Measurements from ENCODE around the gene ENTREP3. TPM values are rescaled to one million over a fixed set of nuclear protein-coding genes. Genes with fewer than 3 reads are reported as not detected.
"Not testable (repeated sequence)": the region's sequence is repeated elsewhere in the genome, so short reads cannot be mapped to it uniquely, and the experiment has no call there.

The ENTREP3 gene
- total and polyA plus RNA-seq, 4 donors: 6.0 to 28.7 (median 24.1) TPM

DNA sequence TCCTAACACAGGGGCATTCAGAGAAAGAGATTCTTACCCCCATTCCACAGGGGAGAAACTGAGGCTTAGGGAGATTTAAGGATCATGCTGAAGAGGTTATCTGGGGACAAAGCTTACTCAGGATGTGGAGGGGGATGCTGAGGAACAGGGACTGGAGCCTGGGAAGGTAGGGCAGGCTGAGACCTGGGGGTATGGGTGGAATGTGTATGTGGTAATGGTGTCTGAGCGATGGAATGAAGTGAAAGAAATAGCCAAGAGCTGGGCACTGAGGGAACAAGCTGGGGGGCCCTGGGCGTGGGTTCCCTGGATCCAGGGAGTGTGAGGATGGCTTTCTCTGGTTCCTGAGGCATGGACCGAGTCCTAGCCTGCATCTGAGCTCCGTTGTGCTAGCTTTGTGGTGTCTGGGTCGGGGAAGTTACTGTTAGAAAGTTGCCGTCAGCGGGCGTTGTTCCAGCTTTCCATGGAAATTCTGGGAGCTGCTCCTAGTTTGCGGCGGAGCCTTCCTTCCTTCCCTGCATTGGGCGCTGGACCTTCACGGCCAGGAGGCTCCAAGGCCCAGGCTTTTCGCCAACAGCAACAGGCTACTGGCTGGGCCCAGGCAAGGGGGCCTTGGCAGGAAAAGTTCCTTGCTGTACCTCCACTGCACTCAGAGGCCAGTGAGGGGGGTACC is 43.8 kb downstream of the ENTREP3 start:
- H3K36me3 ChIP-seq (ENCODE audit: control insufficient read depth in 1 of 2, insufficient read depth in 2 of 2, low read length in 1 of 2); H3K27me3 ChIP-seq (ENCODE audit: control insufficient read depth in 1 of 2, insufficient read depth in 2 of 2, low read length in 1 of 2); H3K4me3 ChIP-seq (ENCODE audit: low read length in 2 of 2); ATAC-seq (ENCODE audit: low FRiP score); H3K9me3 ChIP-seq (ENCODE audit: control insufficient read depth, low read length); intact Hi-C loops (cut with DNase I); H3K4me1 ChIP-seq (ENCODE audit: control insufficient read depth in 1 of 2, insufficient read depth in 2 of 2, low read length in 2 of 2): not testable (repeated sequence)
- peak overlapping the region in 1 of 2 donors; percentile 61 for H3K27ac ChIP-seq (ENCODE audit: low read depth in 1 of 2, low read length in 2 of 2)
- peak; percentile 86 to 89 for DNase-seq
- WGBS, 2 donors: 6 to 10% methylated on average over 11 to 13 of the region's 13 CpGs

DNA sequence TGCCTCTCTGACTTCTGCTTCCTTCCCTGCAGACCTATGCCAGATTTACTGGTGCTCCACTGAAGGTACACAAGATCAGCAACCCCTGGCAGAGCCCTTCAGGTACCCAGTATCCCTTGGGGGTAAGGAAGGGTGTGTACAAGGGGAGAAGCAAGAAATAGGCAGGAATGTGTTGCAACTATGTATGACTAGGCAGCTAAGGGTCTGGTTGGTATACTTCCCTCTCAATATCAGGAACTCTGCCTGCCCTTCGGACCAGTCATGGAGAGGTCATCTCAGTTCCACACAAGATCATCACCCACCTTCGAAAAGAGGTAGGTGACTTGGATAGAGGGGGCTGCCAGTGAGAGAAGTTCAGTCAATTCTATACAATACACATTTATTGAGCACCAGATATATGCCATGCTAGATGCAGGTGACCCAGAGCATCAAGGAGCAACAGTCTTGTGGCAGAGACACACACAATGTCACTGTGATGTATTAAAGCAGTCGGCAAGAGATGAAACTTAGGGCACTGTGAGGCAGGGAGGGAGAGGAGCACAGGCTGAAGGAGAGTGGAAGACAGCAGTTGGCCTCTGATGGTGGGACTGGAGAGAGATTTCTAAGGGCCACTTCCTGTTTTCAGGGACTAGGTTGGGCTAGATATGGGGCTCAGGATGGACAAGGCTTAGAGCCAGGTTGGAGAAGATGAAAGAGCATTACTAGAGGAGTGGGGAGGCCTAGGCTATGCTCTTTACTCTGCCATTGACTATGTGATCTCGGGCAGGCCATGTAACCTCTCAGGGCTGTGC is 44.8 kb downstream of the ENTREP3 start:
- intact Hi-C loops (cut with DNase I): no loop called here
- Histone ChIP-seq H3K27me3 (ENCODE audit: control insufficient read depth in 1 of 2, insufficient read depth in 2 of 2, low read length in 1 of 2) (no peaks in the 10 kb centered on the region), H3K4me3 (ENCODE audit: low read length in 2 of 2) (no peak overlapping the region), H3K36me3 (ENCODE audit: control insufficient read depth in 1 of 2, insufficient read depth in 2 of 2, low read length in 1 of 2) (no peaks in the 10 kb centered on the region), H3K4me1 (ENCODE audit: control insufficient read depth in 1 of 2, insufficient read depth in 2 of 2, low read length in 2 of 2) (no peaks in the 10 kb centered on the region), H3K9me3 (ENCODE audit: control insufficient read depth, low read length) (no peaks in the 10 kb centered on the region), H3K27ac (ENCODE audit: low read depth in 1 of 2, low read length in 2 of 2) (peak overlapping the region in 1 of 2 donors; percentile 41)
- ATAC-seq (ENCODE audit: low FRiP score) (no peak), DNase-seq (peak in 1 of 2 donors; percentile 30)
- WGBS, 2 donors: 79 to 82% methylated on average over 4 of the region's 4 CpGs

DNA sequence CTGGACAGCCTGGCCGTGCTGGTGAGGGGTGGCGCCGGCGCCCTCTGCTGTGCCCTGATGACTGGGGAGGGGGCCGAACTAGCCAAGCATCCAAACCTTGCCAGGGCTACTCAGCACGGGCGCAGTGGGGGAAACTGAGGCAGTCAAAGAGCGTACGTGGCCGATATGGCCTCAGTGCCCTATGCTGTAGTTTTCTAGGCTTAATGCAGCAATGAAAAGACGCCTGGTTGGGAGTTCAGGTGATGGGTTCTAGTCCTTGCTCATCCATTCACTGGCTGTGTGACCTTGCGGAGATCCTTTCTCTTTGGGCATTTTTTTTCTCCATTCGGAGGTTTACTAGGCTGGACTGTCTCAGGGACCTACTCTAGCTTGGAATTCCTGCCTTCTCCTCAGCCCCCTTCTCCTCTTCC is 46.0 kb downstream of the ENTREP3 start:
- Histone ChIP-seq H3K4me3 (ENCODE audit: low read length in 2 of 2) (peak overlapping the region; percentile 27 to 60), H3K36me3 (ENCODE audit: control insufficient read depth in 1 of 2, insufficient read depth in 2 of 2, low read length in 1 of 2) (no peaks in the 10 kb centered on the region), H3K27me3 (ENCODE audit: control insufficient read depth in 1 of 2, insufficient read depth in 2 of 2, low read length in 1 of 2) (no peaks in the 10 kb centered on the region), H3K27ac (ENCODE audit: low read depth in 1 of 2, low read length in 2 of 2) (peak overlapping the region; percentile 98 to 99), H3K9me3 (ENCODE audit: control insufficient read depth, low read length) (no peaks in the 10 kb centered on the region), H3K4me1 (ENCODE audit: control insufficient read depth in 1 of 2, insufficient read depth in 2 of 2, low read length in 2 of 2) (no peaks in the 10 kb centered on the region)
- DNase-seq (no peak), ATAC-seq (ENCODE audit: low FRiP score) (no peak)
- WGBS, 2 donors: 3 to 6% methylated on average over 13 of the region's 13 CpGs
- intact Hi-C loops (cut with DNase I): loop anchor here (5.0 kb wide), 2 partner anchors 33 to 113 kb away; partner anchors contain the start of gene RUSC1 (in 1 of the 2)

DNA sequence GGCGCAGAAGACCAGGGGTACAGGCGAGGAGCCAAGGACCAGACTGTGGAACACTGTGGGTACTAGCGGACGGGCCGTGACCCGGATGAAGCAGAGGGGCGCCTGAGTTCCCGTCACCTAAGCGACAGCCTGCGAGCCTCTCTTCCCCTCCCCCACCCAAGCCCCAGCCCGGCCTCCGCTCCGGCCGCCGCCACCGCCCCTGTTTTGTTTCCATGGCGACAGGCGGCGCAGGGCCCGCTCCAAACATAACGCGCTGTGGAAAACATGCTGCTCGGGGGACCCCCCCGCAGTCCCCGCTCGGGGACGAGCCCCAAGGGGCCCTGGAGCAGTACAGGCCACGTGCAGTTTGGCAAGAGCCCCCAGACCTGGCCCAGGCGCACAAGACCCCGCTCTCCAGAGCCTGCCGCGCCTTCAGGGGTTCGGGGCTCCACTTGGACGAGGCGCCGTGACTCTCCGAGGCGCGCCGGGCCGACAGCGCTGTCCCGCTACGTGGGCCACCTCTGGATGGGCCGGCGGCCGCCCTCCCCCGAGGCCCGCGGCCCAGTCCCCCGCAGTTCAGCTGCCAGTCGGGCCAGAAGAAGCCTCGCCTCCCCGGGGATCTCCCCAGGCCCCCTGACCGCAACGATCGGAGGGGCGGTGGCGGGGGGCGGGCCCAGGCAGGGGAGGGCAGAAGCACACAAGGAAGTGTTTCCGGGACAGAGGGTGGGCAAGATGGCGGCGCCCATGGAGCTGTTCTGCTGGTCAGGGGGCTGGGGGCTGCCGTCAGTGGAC is 46.6 kb downstream of the ENTREP3 start, which contains the start of gene MTX1:
TSS of gene MTX1 (plus strand) at position 155 of the 771 bp plus-strand sequence. CDS start at position 265, 110 bp downstream.
- peak; percentile 96 to 98 for DNase-seq
- Histone ChIP-seq H3K27ac (ENCODE audit: low read depth in 1 of 2, low read length in 2 of 2) (peak within 1 kb of the TSS; percentile 98 to 99), H3K4me3 (ENCODE audit: low read length in 2 of 2) (peak within 1 kb of the TSS; percentile 34 to 60), H3K27me3 (ENCODE audit: control insufficient read depth in 1 of 2, insufficient read depth in 2 of 2, low read length in 1 of 2) (no peaks in the 10 kb centered on the region), H3K4me1 (ENCODE audit: control insufficient read depth in 1 of 2, insufficient read depth in 2 of 2, low read length in 2 of 2) (no peaks in the 10 kb centered on the region), H3K9me3 (ENCODE audit: control insufficient read depth, low read length) (no peaks in the 10 kb centered on the region), H3K36me3 (ENCODE audit: control insufficient read depth in 1 of 2, insufficient read depth in 2 of 2, low read length in 1 of 2) (no peaks in the 10 kb centered on the region)
- WGBS, 2 donors: 0% methylated on average over 63 to 64 of the region's 64 CpGs
- peak; percentile 93 for ATAC-seq (ENCODE audit: low FRiP score)
- intact Hi-C loops (cut with DNase I): loop anchor here (1.0 to 5.0 kb wide), 3 partner anchors 19 to 114 kb away; partner anchors contain the start of gene RUSC1 (in 1 of the 2)

DNA sequence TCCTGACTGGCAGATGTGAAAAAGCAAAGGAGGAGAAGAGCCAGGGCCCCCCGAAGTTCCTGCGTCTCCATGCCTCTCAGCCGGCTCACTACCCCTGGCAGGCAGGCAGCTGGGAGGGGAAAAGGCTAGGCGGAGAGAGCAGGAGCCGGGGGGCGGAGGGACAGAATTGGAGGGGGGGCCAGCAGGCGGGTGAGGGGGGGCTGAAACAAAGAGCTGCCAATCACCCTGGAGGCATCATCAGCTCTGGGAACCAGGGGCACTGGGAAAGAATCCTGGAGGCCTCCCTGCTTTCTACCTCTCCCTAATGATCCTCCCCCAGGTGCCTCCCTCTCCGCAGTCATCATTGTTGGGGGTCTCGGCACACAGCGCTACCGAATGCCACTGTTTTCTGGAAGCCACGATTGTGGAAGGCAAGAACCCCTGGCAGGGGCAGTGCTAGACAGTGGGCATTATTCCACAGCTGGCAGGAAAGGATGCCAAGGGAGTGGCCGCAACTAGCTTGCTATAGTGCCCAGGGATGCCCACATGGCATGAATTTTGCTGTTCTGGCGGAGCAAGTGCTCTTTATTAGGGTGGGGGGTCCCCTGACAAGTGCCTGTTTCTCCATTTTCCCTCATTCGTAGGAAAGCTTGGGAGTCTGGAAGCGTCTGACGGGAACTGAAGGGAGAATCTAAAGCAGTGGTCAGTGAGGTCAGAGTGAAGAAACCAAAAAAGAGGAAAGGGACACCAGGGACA is 47.3 kb downstream of the ENTREP3 start, which contains the start of gene THBS3:
TSS of gene THBS3 (minus strand) at position 92 of the 735 bp plus-strand sequence. CDS start at position 71, 21 bp downstream.
- H3K27ac ChIP-seq (ENCODE audit: low read depth in 1 of 2, low read length in 2 of 2): peak within 1 kb of the TSS; percentile 98 to 99
- DNase-seq (peak; percentile 81 to 91), ATAC-seq (ENCODE audit: low FRiP score) (peak; percentile 58)
- H3K36me3 ChIP-seq (ENCODE audit: control insufficient read depth in 1 of 2, insufficient read depth in 2 of 2, low read length in 1 of 2): no peaks in the 10 kb centered on the region
- H3K27me3 ChIP-seq (ENCODE audit: control insufficient read depth in 1 of 2, insufficient read depth in 2 of 2, low read length in 1 of 2): no peaks in the 10 kb centered on the region
- H3K4me1 ChIP-seq (ENCODE audit: control insufficient read depth in 1 of 2, insufficient read depth in 2 of 2, low read length in 2 of 2): no peaks in the 10 kb centered on the region
- WGBS, 2 donors: 0 to 2% methylated on average over 12 to 17 of the region's 17 CpGs
- no peaks in the 10 kb centered on the region for H3K9me3 ChIP-seq (ENCODE audit: control insufficient read depth, low read length)
- intact Hi-C loops (cut with DNase I): loop anchor here (1.0 to 5.0 kb wide), 3 partner anchors 19 to 114 kb away; partner anchors contain the start of gene RUSC1 (in 1 of the 2)
- peak within 1 kb of the TSS; percentile 34 to 60 for H3K4me3 ChIP-seq (ENCODE audit: low read length in 2 of 2)

DNA sequence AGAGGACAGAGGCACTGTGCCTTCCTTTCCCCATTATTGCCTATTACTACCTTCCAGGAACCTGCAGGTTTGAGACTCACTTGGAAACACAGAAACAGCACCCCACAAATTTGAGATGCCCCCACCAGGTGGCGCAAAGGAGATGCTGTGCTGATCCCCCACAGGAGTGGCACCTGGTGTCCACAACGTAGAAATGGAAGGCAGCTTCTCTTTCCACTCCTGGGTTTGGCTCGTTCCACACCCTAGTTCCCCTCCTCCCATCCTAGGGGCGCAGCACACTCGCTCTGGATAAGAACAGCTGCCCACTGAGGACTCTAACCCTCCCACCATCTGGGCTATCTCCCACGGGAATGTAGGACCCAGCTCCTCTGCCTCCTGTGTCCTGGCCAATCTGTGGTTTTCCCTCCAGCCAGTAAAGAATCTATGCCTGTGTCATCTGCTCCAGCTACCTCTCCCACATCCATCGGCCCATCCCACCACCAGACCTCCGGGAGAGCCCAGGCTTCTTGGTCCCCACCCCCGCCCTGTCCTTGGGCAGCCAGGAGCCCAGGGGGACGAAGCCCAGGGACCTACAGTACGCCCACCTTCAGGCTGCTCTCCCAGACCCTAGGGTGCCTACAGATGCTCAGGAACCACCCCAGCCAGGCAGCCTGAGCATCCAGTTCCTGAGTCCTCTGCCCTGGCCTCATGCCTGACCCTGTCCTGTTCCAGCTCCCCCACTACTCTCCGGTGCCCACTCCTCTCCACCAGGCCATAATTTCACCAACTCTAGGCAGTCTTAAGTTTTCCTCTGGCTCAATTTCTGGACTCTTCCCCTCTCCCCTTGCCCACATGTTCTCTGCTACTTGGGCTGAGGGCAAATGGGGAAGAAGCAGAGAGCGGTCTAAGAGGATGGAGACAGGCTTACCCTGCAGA is 48.1 kb downstream of the ENTREP3 start:
- 0 to 5% methylated on average over 13 of the region's 13 CpGs for WGBS, 2 donors

DNA sequence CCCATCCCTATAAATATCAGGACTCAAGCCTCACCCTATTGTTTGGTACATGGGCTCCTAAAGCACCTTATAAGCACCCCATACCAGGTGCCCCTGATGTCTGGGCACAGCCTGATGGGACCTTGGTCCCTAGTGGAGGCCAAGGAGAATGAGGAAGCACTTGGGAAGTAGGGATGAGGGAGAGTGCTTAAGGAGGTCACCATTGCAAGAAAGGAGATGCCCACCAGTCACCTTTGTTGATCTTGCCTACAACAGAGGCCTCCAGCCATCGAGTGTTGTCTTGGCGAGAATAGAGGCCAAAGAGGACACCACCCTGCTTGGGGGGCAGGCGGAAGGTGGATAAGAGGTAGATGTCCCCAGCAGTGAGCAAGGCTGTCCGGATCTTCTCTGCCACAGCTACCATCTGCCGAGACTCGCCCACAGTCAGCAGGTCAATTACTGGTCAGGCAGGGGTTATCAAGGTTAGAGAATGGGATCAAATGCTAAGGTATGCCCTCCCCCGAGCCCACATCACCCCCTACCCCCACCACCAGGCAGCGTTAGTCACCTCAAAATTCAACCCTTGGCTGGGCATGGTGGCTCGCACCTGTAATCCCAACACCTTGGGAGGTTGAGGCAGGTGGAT is 49.2 kb downstream of the ENTREP3 start:
- Histone ChIP-seq H3K27ac (ENCODE audit: low read depth in 1 of 2, low read length in 2 of 2) (no peak overlapping the region), H3K36me3 (ENCODE audit: control insufficient read depth in 1 of 2, insufficient read depth in 2 of 2, low read length in 1 of 2) (no peaks in the 10 kb centered on the region), H3K4me3 (ENCODE audit: low read length in 2 of 2) (no peak overlapping the region), H3K4me1 (ENCODE audit: control insufficient read depth in 1 of 2, insufficient read depth in 2 of 2, low read length in 2 of 2) (no peaks in the 10 kb centered on the region), H3K27me3 (ENCODE audit: control insufficient read depth in 1 of 2, insufficient read depth in 2 of 2, low read length in 1 of 2) (no peaks in the 10 kb centered on the region), H3K9me3 (ENCODE audit: control insufficient read depth, low read length) (no peaks in the 10 kb centered on the region)
- intact Hi-C loops (cut with DNase I): loop anchor here (5.0 kb wide), 2 partner anchors 36 to 116 kb away; partner anchors contain the start of gene RUSC1 (in 1 of the 2)
- 80% methylated on average over 9 of the region's 9 CpGs for WGBS, 2 donors
- DNase-seq (peak; percentile 29 to 52), ATAC-seq (ENCODE audit: low FRiP score) (no peak)

More for the DNA sequence above, 48.1 kb downstream of the ENTREP3 start:
- intact Hi-C loops (cut with DNase I): loop anchor here (5.0 kb wide), 2 partner anchors 35 to 115 kb away; partner anchors contain the start of gene RUSC1 (in 1 of the 2)
- peak overlapping the region; percentile 34 to 40 for H3K4me3 ChIP-seq (ENCODE audit: low read length in 2 of 2)
- no peaks in the 10 kb centered on the region for H3K9me3 ChIP-seq (ENCODE audit: control insufficient read depth, low read length)
- no peaks in the 10 kb centered on the region for H3K36me3 ChIP-seq (ENCODE audit: control insufficient read depth in 1 of 2, insufficient read depth in 2 of 2, low read length in 1 of 2)
- H3K27me3 ChIP-seq (ENCODE audit: control insufficient read depth in 1 of 2, insufficient read depth in 2 of 2, low read length in 1 of 2): no peaks in the 10 kb centered on the region
- H3K4me1 ChIP-seq (ENCODE audit: control insufficient read depth in 1 of 2, insufficient read depth in 2 of 2, low read length in 2 of 2): no peaks in the 10 kb centered on the region
- peak; percentile 47 for ATAC-seq (ENCODE audit: low FRiP score)
- H3K27ac ChIP-seq (ENCODE audit: low read depth in 1 of 2, low read length in 2 of 2): peak overlapping the region; percentile 79 to 85
- peak; percentile 90 to 95 for DNase-seq
